Right hindlimb (tissue), 1 donor: ENCODE measurements around the gene NPIPA8.
"Not testable (repeated sequence)": the region's sequence is repeated elsewhere in the genome, so short reads cannot be mapped to it uniquely, and the experiment has no call there.

Experiments
- DNase-seq: peaks from one replicate; pipeline ENCODE4 v3.0.0-alpha.2; 2018

NPIPA8 gene

DNA sequence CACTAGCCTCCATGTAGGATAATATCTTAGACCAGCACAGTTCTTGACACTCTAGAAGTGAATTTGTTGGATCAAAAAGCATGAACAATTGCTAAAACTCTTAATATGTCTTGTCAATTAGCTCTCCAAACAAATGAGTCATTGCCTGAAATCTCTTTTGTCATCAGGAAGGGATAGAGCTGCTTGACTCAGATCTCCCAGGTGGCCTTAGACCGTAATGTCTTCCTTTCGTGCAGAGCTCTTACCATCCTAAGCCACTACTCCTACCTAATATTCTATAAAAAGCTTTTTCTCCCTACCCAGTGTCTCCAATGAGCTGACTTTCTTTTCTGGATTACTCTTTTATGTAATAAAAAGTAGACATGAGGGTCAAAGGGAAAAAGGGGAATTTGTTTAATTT, 66.4 kb downstream of the NPIPA8 start:
- not testable (repeated sequence) for DNase-seq
